GM19099 (cell line): Measurements from ENCODE around the gene NUP85.
A peak's percentile ranks its signal among the peaks of the same experiment; 100 is the strongest.

ENCODE experiments used
- POLR2A ChIP-seq: IDR thresholded peaks from 3 replicates; pipeline ENCODE4 v1.6.1; 2011; ENCODE audit warnings: low read depth; ENCODE audit not compliant: insufficient read length; ENCODE audit errors: extremely low read depth

NUP85 gene

DNA sequence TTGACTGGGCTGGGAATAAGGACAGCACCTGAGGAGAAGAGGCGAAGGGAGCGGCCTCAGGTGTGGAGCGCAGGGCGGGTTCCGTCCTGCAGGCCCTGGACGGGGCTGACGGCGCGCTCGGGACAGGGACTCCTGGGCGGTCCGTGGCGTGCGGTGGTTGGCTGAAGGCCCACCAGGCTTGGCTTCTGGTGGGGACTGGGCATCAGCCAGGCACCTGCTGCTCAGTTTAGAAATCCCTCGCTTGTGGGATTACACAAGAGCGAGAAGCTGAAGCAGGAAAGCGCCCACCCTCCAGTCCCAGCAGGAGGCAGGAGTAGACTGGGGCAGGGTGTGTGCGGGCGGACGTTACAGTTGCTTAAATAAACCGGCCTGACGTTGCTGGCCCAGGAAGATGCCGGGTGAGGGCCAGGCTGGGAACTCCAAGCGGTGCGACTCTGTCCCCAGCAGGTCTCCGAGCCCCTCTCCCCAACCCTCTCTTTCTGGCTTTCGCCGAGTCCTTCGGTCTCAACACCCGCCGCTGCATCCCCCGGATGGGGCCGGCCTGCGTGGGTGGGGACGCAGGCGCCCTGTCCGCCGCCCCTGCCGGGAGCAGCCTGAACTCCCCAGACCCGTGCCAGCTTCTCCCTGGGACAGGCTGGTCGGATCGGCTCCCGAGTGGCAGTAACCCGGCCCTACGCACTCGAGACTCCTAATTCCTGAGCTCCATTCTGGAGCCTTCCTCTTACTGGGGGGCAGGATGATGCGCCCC is 64.9 kb downstream of the NUP85 start:
- TF ChIP-seq POLR2A = peak; percentile 26

DNA sequence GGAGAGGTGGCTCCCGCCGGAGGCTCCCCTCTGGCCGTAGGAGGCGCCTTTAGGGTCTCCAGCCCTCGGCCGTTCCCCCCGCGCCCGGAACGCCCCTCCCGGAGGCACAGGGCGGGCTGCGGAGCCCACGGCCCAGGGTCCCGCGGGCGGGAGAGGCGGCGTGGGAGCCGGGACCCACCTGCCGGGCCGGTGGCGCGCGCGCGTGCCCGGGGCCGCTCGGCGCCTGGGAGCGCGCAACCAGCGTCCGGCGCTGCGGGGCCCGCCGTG is 65.4 kb downstream of the NUP85 start, which contains the start of gene MIF4GD:
TSS of gene MIF4GD (minus strand) at position 266 of the 267 bp plus-strand sequence. CDS start 1,036 bp downstream, outside the sequence.
- TF ChIP-seq POLR2A = peak; percentile 74

DNA sequence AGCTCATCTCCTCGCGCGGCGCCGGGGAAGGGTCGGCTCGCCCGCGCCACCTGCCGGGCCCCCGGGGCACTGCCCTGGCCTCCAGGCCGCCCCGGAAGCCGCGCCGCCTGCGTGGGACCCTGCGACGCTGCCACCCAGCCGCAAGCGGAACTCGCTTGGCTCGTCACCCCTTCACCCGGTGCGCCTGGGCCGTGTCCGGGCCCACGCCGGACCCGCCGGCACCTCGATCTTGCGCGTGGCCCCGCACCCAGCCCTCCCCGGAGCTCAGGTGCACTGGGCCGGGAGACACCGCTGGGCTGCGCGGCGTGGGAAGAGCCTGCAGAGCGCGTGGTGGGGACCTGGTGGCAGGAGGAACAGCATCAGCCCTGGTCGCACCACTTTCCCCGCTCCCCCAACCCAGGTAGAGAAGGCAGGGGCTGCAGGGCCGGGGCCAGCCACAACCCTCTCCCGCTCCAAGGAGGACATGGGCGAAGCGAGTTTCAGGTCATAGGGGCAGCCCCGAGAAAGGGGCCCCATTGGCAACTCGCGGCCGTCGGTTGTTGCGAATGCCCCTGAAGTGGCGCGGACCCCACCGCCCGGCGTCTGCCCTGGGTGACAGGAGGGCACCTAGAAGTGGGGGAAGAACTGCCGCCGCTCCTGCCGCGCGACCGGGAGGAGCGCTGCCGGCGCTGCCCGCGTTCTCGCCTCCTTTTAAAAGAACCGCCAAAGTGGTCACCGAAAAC is 65.9 kb downstream of the NUP85 start:
- peak; percentile 76 for TF ChIP-seq POLR2A

DNA sequence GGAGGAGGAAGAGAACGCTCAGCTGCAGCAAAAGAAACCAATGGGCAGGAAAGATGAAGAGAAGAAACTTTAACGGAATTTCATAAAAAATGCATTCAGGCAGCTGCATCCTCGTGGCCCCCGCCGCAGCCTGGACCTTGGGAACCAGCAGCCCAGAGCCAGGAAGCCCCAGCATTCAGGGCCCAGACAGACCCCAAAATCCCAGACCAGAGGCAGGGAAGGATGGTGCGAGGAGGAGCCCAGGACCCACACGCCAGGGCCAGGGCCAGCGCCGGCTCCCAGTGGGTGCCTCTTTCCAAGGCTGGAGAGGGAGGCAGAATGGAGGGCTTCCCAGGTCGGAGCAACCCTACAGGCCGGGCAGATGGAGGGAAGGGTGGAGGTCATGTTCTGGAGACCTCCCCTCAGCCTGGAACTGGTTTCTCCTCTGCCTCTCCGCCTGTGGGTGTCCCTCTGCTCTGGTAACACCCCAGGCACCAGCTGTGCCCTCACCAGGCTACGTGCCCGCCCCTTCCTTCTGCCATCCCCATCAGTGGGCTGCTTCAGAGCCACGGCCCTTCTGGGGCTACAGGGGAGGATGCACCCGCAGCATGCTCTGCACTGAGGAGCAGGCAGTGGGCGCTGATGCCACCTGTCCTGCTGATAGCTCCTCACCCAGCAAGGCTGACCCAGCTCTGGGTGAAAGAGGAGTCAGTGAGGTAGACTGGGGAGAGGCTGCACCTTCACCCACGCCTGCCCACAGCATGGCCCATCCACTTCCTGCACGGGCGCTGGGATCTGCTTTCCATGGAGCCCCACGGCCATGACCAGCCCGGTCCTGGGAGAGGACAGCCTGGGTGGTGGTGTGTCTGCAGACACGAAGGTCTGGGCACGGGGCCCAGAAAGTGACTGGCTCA is 66.7 kb downstream of the NUP85 start:
- no peak for TF ChIP-seq POLR2A

DNA sequence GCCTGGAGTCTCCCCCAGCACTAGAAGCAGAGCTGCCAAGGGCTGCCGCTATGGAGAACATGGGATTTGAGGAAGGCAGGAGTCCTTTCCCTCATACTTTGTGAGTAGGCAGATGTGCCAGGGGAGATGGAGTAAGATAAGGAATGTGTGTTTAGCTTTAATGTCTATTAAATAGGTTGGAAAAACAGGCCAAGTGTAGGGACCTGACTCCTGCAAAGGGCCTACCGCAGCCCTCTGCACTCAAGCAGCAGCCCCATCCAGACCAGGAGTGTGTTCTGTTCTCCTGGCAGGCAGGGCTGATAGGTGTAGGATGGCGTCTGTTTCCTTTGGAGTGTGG is 67.3 kb downstream of the NUP85 start:
- no peak for TF ChIP-seq POLR2A

DNA sequence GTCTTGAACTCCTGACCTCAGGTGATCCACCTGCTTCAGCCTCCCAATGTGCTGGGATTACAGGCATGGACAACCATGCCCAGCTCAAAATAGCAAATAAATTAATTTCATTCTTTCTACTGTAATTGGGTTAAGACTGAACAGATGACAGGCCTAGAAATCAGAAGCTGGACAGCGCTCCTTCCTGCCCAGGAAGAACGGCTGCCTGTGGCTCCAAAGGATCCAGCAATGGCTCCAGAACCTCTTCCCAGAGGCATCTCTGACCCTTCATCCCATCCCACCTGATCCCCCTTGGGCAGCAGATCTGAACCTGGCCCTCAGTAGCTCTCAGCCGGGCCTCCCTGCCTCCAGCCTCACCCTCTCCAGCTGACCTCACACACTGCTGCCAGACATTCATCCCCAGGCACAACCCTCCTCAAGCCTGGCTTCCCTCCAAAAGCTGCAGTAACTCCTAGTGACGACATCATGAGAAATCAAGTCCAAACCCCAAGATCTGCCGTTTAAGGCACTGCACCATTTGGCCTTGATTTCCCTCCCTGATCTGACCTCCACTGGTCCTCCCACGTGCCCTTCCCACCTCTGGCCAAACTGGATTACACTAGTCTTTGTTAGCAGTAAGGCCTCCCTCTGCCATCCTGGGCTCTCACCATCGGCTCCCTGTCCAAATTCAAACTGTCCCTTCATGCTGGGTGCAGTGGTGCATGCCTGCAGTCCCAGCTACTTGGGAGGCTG is 68.7 kb downstream of the NUP85 start:
- no peak for TF ChIP-seq POLR2A

DNA sequence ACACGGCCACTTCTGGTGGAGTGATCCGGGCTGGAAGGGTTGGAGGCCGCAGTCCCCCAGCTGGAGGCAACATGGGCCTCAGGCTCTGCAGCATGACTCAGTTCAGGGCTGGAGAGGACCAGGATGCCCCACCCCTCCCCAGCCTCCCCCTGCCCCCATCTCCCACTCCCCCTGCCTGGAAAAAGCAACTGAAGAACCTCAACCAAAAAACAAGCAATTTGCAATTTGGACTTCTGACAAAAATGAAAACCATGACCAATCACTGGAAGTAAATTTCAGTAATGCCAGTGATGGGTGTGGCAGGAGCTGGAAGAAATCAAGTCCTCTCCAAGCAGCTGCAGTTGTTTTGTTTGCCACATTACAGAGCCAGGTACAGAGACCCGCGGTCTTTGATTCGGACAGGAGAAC is 72.2 kb downstream of the NUP85 start:
- no peak for TF ChIP-seq POLR2A

DNA sequence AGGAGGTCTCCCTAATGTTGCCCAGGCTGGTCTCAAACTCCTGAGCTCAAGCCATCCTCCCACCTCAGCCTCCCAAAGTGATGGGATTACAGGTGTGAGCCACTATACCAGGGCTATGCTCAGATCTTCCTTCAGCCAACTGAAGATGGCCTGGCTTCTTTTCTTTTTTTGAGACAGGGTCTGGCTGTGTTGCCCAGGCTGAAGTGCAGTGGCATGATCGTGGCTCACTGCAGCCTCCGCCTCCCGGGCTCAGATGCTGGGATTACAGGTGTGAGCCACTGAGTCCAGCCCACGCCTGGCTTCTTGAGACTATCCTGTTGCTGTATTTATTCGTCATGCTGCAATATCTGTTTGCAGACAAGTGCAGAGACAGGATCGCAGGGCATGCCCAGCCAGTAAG is 79.6 kb downstream of the NUP85 start:
- TF ChIP-seq POLR2A = no peak
